HG03571 (cell line): ENCODE data around the gene TNRC6C.
"Not testable (repeated sequence)": the region's sequence is repeated elsewhere in the genome, so short reads cannot be mapped to it uniquely, and the experiment has no call there.

Experiments
- ATAC-seq: cut with Tn5 transposase; IDR thresholded peaks from one replicate; pipeline ENCODE4 v1.9.1; 2021; ENCODE audit not compliant: unreplicated experiment

TNRC6C gene

GRCh38 chr17:78108726-78109488 lies 150.4 kb downstream of the TNRC6C start:
- ATAC-seq, result no peak

GRCh38 chr17:78109489-78109761 lies 150.9 kb downstream of the TNRC6C start:
- no peak for ATAC-seq

GRCh38 chr17:78110363-78111015 lies 152.0 kb downstream of the TNRC6C start:
- no peak for ATAC-seq

- no peak for ATAC-seq
Measured at GRCh38 chr17:78111016-78111726, 152.7 kb downstream of the TNRC6C start.

- no peak for ATAC-seq
Measured at GRCh38 chr17:78111727-78112517, 153.4 kb downstream of the TNRC6C start.

GRCh38 chr17:78112518-78113471 lies 154.3 kb downstream of the TNRC6C start:
- ATAC-seq, result no peak

- ATAC-seq, result no peak
Measured at GRCh38 chr17:78113804-78114785, 155.6 kb downstream of the TNRC6C start.

GRCh38 chr17:78114831-78115723 lies 156.6 kb downstream of the TNRC6C start:
- ATAC-seq, result no peak

GRCh38 chr17:78115803-78116202 lies 157.3 kb downstream of the TNRC6C start:
- not testable (repeated sequence) for ATAC-seq

- no peak for ATAC-seq
Measured at GRCh38 chr17:78116411-78116810, 157.9 kb downstream of the TNRC6C start.

- ATAC-seq, result no peak
Measured at GRCh38 chr17:78117027-78117981, 158.8 kb downstream of the TNRC6C start.

- ATAC-seq, result no peak
Measured at GRCh38 chr17:78118801-78119241, 160.3 kb downstream of the TNRC6C start.

- no peak for ATAC-seq
Measured at GRCh38 chr17:78120537-78120936, 162.0 kb downstream of the TNRC6C start.

- no peak for ATAC-seq
Measured at GRCh38 chr17:78120971-78121800, 162.7 kb downstream of the TNRC6C start.

- ATAC-seq, result no peak
Measured at GRCh38 chr17:78121801-78122215, 163.3 kb downstream of the TNRC6C start.
